GM12874 (cell line): ENCODE data around the gene ZFPM1.

Source experiments
- CTCF ChIP-seq: IDR thresholded peaks from 2 replicates; pipeline ENCODE4 v1.5.1; 2011; ENCODE audit warnings: low read depth, mild to moderate bottlenecking, control low read depth, low read length, moderate library complexity; ENCODE audit not compliant: insufficient read depth

The ZFPM1 gene

GRCh38 chr16:88461331-88462269 lies 8.5 kb downstream of the ZFPM1 start:
- no peak for TF ChIP-seq CTCF

DNA sequence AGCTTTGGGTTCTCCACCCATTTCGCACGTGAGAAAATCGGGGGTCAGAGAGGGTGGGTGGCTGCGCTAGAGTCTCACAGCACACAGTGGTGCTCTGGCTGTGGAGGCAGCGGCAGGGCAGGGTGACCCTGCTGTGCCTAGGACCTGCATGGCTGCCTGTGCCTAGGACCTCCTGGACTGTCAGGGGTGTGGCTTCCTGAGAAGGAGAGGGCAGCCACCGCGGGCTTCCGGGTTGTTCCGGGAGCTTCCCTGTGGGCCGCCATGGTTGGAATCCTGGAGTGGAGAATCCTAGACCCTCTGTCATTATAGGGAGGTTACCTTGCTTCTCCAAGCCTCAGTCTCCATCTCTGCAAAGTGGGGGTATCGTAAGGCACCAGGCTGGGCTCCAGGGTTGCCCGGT lies 9.3 kb downstream of the ZFPM1 start:
- TF ChIP-seq CTCF, result no peak

- TF ChIP-seq CTCF, result no peak
Observed at GRCh38 chr16:88463411-88463810, 10.3 kb downstream of the ZFPM1 start.

- no peak for TF ChIP-seq CTCF
Observed at GRCh38 chr16:88464447-88465318, 11.6 kb downstream of the ZFPM1 start.

GRCh38 chr16:88465387-88465983 lies 12.4 kb downstream of the ZFPM1 start:
- no peak for TF ChIP-seq CTCF

DNA sequence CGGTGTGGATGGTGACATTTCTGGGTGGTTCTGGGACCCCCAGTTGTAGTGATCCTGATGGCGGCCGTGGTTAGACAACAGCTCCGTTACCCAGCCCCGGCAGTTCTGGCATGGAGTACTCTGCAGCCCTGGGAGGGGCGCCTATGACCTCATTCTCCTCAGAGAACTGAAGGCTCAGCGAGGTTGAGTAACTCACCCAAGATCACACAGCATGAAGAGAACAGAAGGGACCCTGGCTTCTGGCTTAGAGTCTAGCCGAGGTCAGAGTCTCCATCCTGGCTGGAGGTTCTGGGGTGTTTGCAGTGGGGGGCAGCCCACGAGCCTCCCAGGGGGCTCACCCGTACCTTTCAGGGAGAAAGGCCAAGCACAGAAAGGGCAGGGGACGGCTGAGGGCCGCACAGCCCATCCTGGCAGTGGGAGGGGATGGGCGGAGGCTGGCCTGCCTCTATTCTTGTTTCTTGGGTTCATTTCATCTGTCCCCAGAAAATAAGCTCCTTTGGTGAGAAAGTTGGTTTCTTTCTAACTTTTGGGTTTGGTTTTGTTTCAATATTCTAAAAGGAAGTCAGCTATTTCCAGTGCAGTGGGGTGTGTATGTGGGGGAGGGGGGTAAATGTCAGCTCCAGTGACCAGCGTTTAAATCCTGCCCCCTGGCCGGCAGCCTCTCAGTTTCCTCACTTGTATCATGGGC lies 13.2 kb downstream of the ZFPM1 start:
- no peak for TF ChIP-seq CTCF

- TF ChIP-seq CTCF, result no peak
Observed at GRCh38 chr16:88466949-88467348, 13.9 kb downstream of the ZFPM1 start.
